Measurements from ENCODE around the gene STXBP4.
A peak's percentile ranks its signal among the peaks of the same experiment; 100 is the strongest.

The STXBP4 gene

GRCh38 chr17:55090079-55090492 is 121.5 kb downstream of the STXBP4 start:
- TF ChIP-seq CTCF (conservative IDR thresholded peaks at IDR 0.05; ENCODE audit: low read depth, low read length), result no peak
- H3K36me3 ChIP-seq (ENCODE audit: insufficient read depth), result no peaks in the 10 kb centered on the region
- peak overlapping the region; percentile 69 for H2AFZ ChIP-seq (ENCODE audit: low read depth)
- H4K20me1 ChIP-seq (ENCODE audit: insufficient read depth), result no peaks in the 10 kb centered on the region
- no peaks in the 10 kb centered on the region for H3K79me2 ChIP-seq (ENCODE audit: insufficient read depth, low read depth)
- H3K4me2 ChIP-seq, result peak overlapping the region; percentile 65
- H3K27me3 ChIP-seq (ENCODE audit: insufficient read depth, low read depth), result no peaks in the 10 kb centered on the region
- H3K4me3 ChIP-seq (IDR thresholded peaks at IDR 0.05; ENCODE audit: insufficient read depth, low read depth, low read length), result no peak overlapping the region
- H3K4me1 ChIP-seq (ENCODE audit: low read depth, poor library complexity, severe bottlenecking), result peaks cover 71% of the 10 kb centered on the region
- H3K9ac ChIP-seq, result peak overlapping the region; percentile 35; the same call in 1 of the 2 replicates
- peak overlapping the region; percentile 75 for H3K27ac ChIP-seq

- no peak overlapping the region for H3K9ac ChIP-seq
- H2AFZ ChIP-seq (ENCODE audit: low read depth), result peak overlapping the region; percentile 13; the same call in 1 of the 2 replicates
- peak overlapping the region; percentile 39 for H3K27ac ChIP-seq
- H4K20me1 ChIP-seq (ENCODE audit: insufficient read depth), result no peaks in the 10 kb centered on the region
- no peak overlapping the region for H3K4me3 ChIP-seq (IDR thresholded peaks at IDR 0.05; ENCODE audit: insufficient read depth, low read depth, low read length)
- peaks cover 66% of the 10 kb centered on the region for H3K4me1 ChIP-seq (ENCODE audit: low read depth, poor library complexity, severe bottlenecking)
- no peaks in the 10 kb centered on the region for H3K27me3 ChIP-seq (ENCODE audit: insufficient read depth, low read depth)
- no peak for TF ChIP-seq CTCF (conservative IDR thresholded peaks at IDR 0.05; ENCODE audit: low read depth, low read length)
- H3K4me2 ChIP-seq, result peak overlapping the region; percentile 49
- H3K79me2 ChIP-seq (ENCODE audit: insufficient read depth, low read depth), result no peaks in the 10 kb centered on the region
- no peaks in the 10 kb centered on the region for H3K36me3 ChIP-seq (ENCODE audit: insufficient read depth)
Observed at GRCh38 chr17:55093353-55093752, 124.8 kb downstream of the STXBP4 start.

- Histone ChIP-seq H3K4me2 (no peak overlapping the region), H3K27ac (no peak overlapping the region), H3K27me3 (ENCODE audit: insufficient read depth, low read depth) (no peaks in the 10 kb centered on the region), H3K4me1 (ENCODE audit: low read depth, poor library complexity, severe bottlenecking) (peaks cover 17% of the 10 kb centered on the region), H3K9ac (no peak overlapping the region), H2AFZ (ENCODE audit: low read depth) (no peak overlapping the region), H3K4me3 (IDR thresholded peaks at IDR 0.05; ENCODE audit: insufficient read depth, low read depth, low read length) (no peak overlapping the region), H3K36me3 (ENCODE audit: insufficient read depth) (no peaks in the 10 kb centered on the region), H4K20me1 (ENCODE audit: insufficient read depth) (no peaks in the 10 kb centered on the region), H3K79me2 (ENCODE audit: insufficient read depth, low read depth) (no peaks in the 10 kb centered on the region)
- no peak for TF ChIP-seq CTCF (conservative IDR thresholded peaks at IDR 0.05; ENCODE audit: low read depth, low read length)
Observed at GRCh38 chr17:55098765-55099164, 130.2 kb downstream of the STXBP4 start.

- TF ChIP-seq CTCF (conservative IDR thresholded peaks at IDR 0.05; ENCODE audit: low read depth, low read length), result no peak
- H3K27me3 ChIP-seq (ENCODE audit: insufficient read depth, low read depth), result no peaks in the 10 kb centered on the region
Observed at GRCh38 chr17:55110521-55110920, 142.0 kb downstream of the STXBP4 start.

More at GRCh38 chr17:55110521-55110920, 142.0 kb downstream of the STXBP4 start:
- Histone ChIP-seq H3K4me3 (IDR thresholded peaks at IDR 0.05; ENCODE audit: insufficient read depth, low read depth, low read length) (no peak overlapping the region), H2AFZ (ENCODE audit: low read depth) (no peak overlapping the region), H4K20me1 (ENCODE audit: insufficient read depth) (no peaks in the 10 kb centered on the region), H3K36me3 (ENCODE audit: insufficient read depth) (no peaks in the 10 kb centered on the region), H3K4me1 (ENCODE audit: low read depth, poor library complexity, severe bottlenecking) (no peaks in the 10 kb centered on the region), H3K4me2 (no peak overlapping the region), H3K27ac (no peak overlapping the region), H3K9ac (no peak overlapping the region), H3K79me2 (ENCODE audit: insufficient read depth, low read depth) (no peaks in the 10 kb centered on the region)

Data from KMS-11 (cell line).